Measurements from ENCODE around the gene ABCF2. TPM values are rescaled to one million over a fixed set of nuclear protein-coding genes. Genes with fewer than 3 reads are reported as not detected.

Gene ABCF2
- total and polyA plus RNA-seq, 4 donors = 6.3 to 15.6 (median 10.5) TPM

- peaks cover 11 to 24% (median 15%) of the 10 kb centered on the region in 4 donors for H3K4me1 ChIP-seq (ENCODE audit: control insufficient read depth in 4 of 4, insufficient read depth in 4 of 4, low read length in 3 of 4)
- H3K36me3 ChIP-seq (ENCODE audit: control insufficient read depth in 4 of 4, insufficient read depth in 3 of 4, low read depth in 1 of 4, low read length in 3 of 4) = no peaks in the 10 kb centered on the region
- peak overlapping the region; percentile 32 to 58 for H3K27ac ChIP-seq (ENCODE audit: low read depth in 1 of 2, low read length in 2 of 2)
- WGBS = 7% methylated on average over 79 of the region's 79 CpGs
- peaks cover 0 to 7% (median 0%) of the 10 kb centered on the region in 4 donors for H3K27me3 ChIP-seq (ENCODE audit: control insufficient read depth in 4 of 4, insufficient read depth in 4 of 4, low read length in 3 of 4)
- no peak for TF ChIP-seq CTCF (IDR thresholded peaks at IDR 0.05; ENCODE audit: low read depth, low read length, missing input control)
- TF ChIP-seq GABPA (IDR thresholded peaks at IDR 0.05 in 1 of 2, conservative IDR thresholded peaks at IDR 0.05 in 1 of 2) = no peak
- DNase-seq (ENCODE audit: low spot score) = no peak
- H3K9ac ChIP-seq (ENCODE audit: low read depth in 1 of 2, low read length in 2 of 2) = no peak overlapping the region
- H3K4me3 ChIP-seq (ENCODE audit: low read depth in 1 of 3, low read length in 3 of 3) = peak overlapping the region in 1 of 3 donors; percentile 64
- no peaks in the 10 kb centered on the region for H3K9me3 ChIP-seq (ENCODE audit: control insufficient read depth in 4 of 4, low read length in 3 of 4)
Observed at GRCh38 chr7:151251689-151252560, 24.9 kb upstream of the ABCF2 start.

GRCh38 chr7:151251328-151251688 lies 24.3 kb upstream of the ABCF2 start:
- H3K36me3 ChIP-seq (ENCODE audit: control insufficient read depth in 4 of 4, insufficient read depth in 3 of 4, low read depth in 1 of 4, low read length in 3 of 4) = no peaks in the 10 kb centered on the region
- no peak overlapping the region for H3K27ac ChIP-seq (ENCODE audit: low read depth in 1 of 2, low read length in 2 of 2)
- H3K9ac ChIP-seq (ENCODE audit: low read depth in 1 of 2, low read length in 2 of 2) = no peak overlapping the region
- peaks cover 11 to 24% (median 15%) of the 10 kb centered on the region in 4 donors for H3K4me1 ChIP-seq (ENCODE audit: control insufficient read depth in 4 of 4, insufficient read depth in 4 of 4, low read length in 3 of 4)
- no peak for TF ChIP-seq EGR1 (IDR thresholded peaks at IDR 0.05; ENCODE audit: low read depth in 2 of 2)
- TF ChIP-seq ATF3 (IDR thresholded peaks at IDR 0.05) = no peak
- no peak for TF ChIP-seq FOXA2 (IDR thresholded peaks at IDR 0.05)
- TF ChIP-seq GABPA (IDR thresholded peaks at IDR 0.05 in 1 of 2, conservative IDR thresholded peaks at IDR 0.05 in 1 of 2) = no peak
- no peak for TF ChIP-seq ZBTB33 (IDR thresholded peaks at IDR 0.05)
- TF ChIP-seq FOXA1 (IDR thresholded peaks at IDR 0.05) = no peak
- TF ChIP-seq CTCF (IDR thresholded peaks at IDR 0.05; ENCODE audit: low read depth, low read length, missing input control) = no peak
- TF ChIP-seq SP1 (IDR thresholded peaks at IDR 0.05) = no peak
- H3K4me3 ChIP-seq (ENCODE audit: low read depth in 1 of 3, low read length in 3 of 3) = peak overlapping the region in 1 of 3 donors; percentile 64
- WGBS = 25% methylated on average over 19 of the region's 19 CpGs
- H3K27me3 ChIP-seq (ENCODE audit: control insufficient read depth in 4 of 4, insufficient read depth in 4 of 4, low read length in 3 of 4) = peaks cover 0 to 10% (median 0%) of the 10 kb centered on the region in 4 donors
- no peak for DNase-seq (ENCODE audit: low spot score)
- no peaks in the 10 kb centered on the region for H3K9me3 ChIP-seq (ENCODE audit: control insufficient read depth in 4 of 4, low read length in 3 of 4)
